Sigmoid colon (tissue), 4 donors: ENCODE measurements around the gene PSMA1.

Experiments
- EP300 ChIP-seq, 4 donors: sonication (generic); formaldehyde crosslinking; IDR thresholded peaks; one replicate each; pipeline ENCODE4 v1.6.1; 2017; ENCODE audit warnings: antibody characterized with exemption in 4 of 4
- POLR2A ChIP-seq, 2 donors: fragments of 450-650 bp; IDR thresholded peaks; one replicate each; pipeline ENCODE4 v1.6.1; 2016; ENCODE audit warnings: antibody characterized with exemption in 2 of 2, mild to moderate bottlenecking in 2 of 2, moderate library complexity in 2 of 2
- TF ChIP-seq, protein P1 (sequence below), 4 experiments: fragments of 450-650 bp in 3 of 4; fragments of 200-600 bp in 1 of 4; IDR thresholded peaks; one replicate each; pipeline ENCODE4 v1.5.1; 2016 to 2019; ENCODE audit warnings: antibody characterized with exemption in 4 of 4, mild to moderate bottlenecking in 3 of 4, moderate library complexity in 2 of 4

DNA sequence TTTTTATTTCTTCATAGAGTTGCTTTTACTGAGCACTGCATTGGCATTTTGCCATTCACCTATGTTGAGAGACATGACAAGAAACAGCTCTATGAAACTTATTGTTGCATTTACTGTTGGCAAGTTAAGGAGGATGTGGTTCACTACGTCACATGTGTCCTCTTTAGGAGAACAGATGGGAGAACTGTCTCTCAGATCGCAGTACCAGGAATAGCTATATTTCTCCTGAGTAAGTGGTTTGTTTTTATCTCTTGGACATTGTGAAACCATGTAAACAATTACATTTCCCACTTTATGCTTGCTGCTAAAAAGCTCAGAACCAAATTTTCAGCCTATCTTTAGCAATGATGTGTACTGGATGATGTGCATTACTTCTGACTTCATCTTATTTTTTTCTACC is 34.8 kb upstream of the PSMA1 start:
- TF ChIP-seq, protein P1, sequence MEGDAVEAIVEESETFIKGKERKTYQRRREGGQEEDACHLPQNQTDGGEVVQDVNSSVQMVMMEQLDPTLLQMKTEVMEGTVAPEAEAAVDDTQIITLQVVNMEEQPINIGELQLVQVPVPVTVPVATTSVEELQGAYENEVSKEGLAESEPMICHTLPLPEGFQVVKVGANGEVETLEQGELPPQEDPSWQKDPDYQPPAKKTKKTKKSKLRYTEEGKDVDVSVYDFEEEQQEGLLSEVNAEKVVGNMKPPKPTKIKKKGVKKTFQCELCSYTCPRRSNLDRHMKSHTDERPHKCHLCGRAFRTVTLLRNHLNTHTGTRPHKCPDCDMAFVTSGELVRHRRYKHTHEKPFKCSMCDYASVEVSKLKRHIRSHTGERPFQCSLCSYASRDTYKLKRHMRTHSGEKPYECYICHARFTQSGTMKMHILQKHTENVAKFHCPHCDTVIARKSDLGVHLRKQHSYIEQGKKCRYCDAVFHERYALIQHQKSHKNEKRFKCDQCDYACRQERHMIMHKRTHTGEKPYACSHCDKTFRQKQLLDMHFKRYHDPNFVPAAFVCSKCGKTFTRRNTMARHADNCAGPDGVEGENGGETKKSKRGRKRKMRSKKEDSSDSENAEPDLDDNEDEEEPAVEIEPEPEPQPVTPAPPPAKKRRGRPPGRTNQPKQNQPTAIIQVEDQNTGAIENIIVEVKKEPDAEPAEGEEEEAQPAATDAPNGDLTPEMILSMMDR (IDR thresholded peaks at IDR 0.05), result no peak
- TF ChIP-seq EP300 (IDR thresholded peaks at IDR 0.05) (peak; percentile 49 to 92 (median 65)), POLR2A (IDR thresholded peaks at IDR 0.05) (no peak)
